ENCODE results near the gene MKNK1. TPM values are rescaled to one million over a fixed set of nuclear protein-coding genes. Genes with fewer than 3 reads are reported as not detected.

The MKNK1 gene
- total and polyA plus RNA-seq, 2 donors (not counting 1 experiment from before 2014, with no cell fraction given) = 51.0 to 73.0 TPM

GRCh38 chr1:46536527-46536926 lies 67.5 kb downstream of the MKNK1 start:
- H3K27me3 Mint-ChIP-seq = peaks cover 47% of the 10 kb centered on the region
- peaks cover 0 to 40% (median 13%) of the 10 kb centered on the region in 4 experiments for H3K27me3 ChIP-seq (replicated peaks in 1 of 4; ENCODE audit: control extremely low read depth in 1 of 4, control insufficient read depth in 3 of 4, insufficient read depth in 4 of 4, low read length in 3 of 4)
- ATAC-seq (ENCODE audit: low read depth) = no peak
- H4K20me1 ChIP-seq (ENCODE audit: control insufficient read depth, insufficient read depth, low read length, poor library complexity, severe bottlenecking) = no peaks in the 10 kb centered on the region
- H3K27ac Mint-ChIP-seq = no peak overlapping the region
- DNase-seq = no peak
- TF ChIP-seq EZH2 (IDR thresholded peaks at IDR 0.05; ENCODE audit: borderline replicate concordance, insufficient read depth, low read depth, low read length, poor library complexity, severe bottlenecking) = no peak
- TF ChIP-seq, protein P1, sequence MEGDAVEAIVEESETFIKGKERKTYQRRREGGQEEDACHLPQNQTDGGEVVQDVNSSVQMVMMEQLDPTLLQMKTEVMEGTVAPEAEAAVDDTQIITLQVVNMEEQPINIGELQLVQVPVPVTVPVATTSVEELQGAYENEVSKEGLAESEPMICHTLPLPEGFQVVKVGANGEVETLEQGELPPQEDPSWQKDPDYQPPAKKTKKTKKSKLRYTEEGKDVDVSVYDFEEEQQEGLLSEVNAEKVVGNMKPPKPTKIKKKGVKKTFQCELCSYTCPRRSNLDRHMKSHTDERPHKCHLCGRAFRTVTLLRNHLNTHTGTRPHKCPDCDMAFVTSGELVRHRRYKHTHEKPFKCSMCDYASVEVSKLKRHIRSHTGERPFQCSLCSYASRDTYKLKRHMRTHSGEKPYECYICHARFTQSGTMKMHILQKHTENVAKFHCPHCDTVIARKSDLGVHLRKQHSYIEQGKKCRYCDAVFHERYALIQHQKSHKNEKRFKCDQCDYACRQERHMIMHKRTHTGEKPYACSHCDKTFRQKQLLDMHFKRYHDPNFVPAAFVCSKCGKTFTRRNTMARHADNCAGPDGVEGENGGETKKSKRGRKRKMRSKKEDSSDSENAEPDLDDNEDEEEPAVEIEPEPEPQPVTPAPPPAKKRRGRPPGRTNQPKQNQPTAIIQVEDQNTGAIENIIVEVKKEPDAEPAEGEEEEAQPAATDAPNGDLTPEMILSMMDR (IDR thresholded peaks at IDR 0.05) = no peak
- H3K4me1 ChIP-seq (ENCODE audit: control insufficient read depth in 2 of 2, insufficient read depth in 2 of 2, low read length in 2 of 2) = peaks cover 0 to 6% of the 10 kb centered on the region in 2 donors
- H3K4me1 Mint-ChIP-seq = peaks cover 3% of the 10 kb centered on the region
- no peak overlapping the region for H3K27ac ChIP-seq (ENCODE audit: low read length in 2 of 2)
- no peak overlapping the region for H3K9ac ChIP-seq (ENCODE audit: low read length)
- no peak overlapping the region for H3K4me2 ChIP-seq (replicated peaks; ENCODE audit: low read depth, low read length, poor library complexity, severe bottlenecking)
- WGBS (ENCODE audit: insufficient coverage) = no CpG with 5 or more reads among the region's 1 CpG
- H2AFZ ChIP-seq (ENCODE audit: insufficient read depth, low read depth, low read length, poor library complexity, severe bottlenecking) = no peak overlapping the region
- H3K9me3 ChIP-seq (ENCODE audit: control extremely low read depth in 1 of 3, control insufficient read depth in 2 of 3, insufficient read depth in 1 of 3, low read length in 2 of 3) = no peaks in the 10 kb centered on the region
- intact Hi-C loops (cut with micrococcal nuclease) = no loop called here
- H3K4me3 Mint-ChIP-seq = no peak overlapping the region
- no peaks in the 10 kb centered on the region for H3K79me2 ChIP-seq (ENCODE audit: control insufficient read depth, insufficient read depth, low read length)
- no peak overlapping the region for H3K4me3 ChIP-seq (ENCODE audit: control extremely low read depth in 1 of 5, extremely low read depth in 1 of 5, insufficient read depth in 1 of 5, low read depth in 2 of 5, low read length in 4 of 5)
- peaks cover 7% of the 10 kb centered on the region for H3K9me3 Mint-ChIP-seq (ENCODE audit: insufficient read depth)
- H3K36me3 ChIP-seq (replicated peaks in 1 of 2; ENCODE audit: control extremely low read depth in 1 of 2, control insufficient read depth in 1 of 2, extremely low read depth in 1 of 2, insufficient read depth in 2 of 2, low read length in 1 of 2) = no peaks in the 10 kb centered on the region
- CTCF ChIA-PET = no interaction called here
- POLR2A ChIA-PET = no interaction called here

DNA sequence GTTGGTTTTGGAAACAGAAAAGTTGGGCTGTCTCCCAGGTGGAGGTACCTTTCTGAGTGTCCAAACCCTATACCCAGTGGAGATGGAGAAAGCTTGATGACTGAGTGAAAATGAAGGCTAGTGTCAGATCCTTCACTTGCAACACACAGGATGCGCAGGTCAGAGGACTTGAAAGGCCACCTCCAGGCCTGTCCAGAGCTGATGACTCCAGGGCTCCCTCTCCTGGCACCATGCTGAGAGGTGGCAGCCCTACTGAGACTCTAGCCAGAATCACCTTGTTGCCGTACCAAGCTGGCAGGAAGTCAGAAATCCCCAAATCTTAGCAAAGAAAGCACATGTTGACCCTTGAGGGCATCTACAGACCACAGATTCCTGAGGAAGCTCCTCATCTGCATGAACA lies 69.0 kb downstream of the MKNK1 start:
- TF ChIP-seq, protein P1 (IDR thresholded peaks at IDR 0.05) = peak; percentile 17
- no peak for TF ChIP-seq EZH2 (IDR thresholded peaks at IDR 0.05; ENCODE audit: borderline replicate concordance, insufficient read depth, low read depth, low read length, poor library complexity, severe bottlenecking)
- H3K27me3 Mint-ChIP-seq = peaks cover 50% of the 10 kb centered on the region
- H3K4me3 Mint-ChIP-seq = no peak overlapping the region
- H3K4me1 Mint-ChIP-seq = peaks cover 3% of the 10 kb centered on the region
- H3K27ac Mint-ChIP-seq = no peak overlapping the region
- H3K27me3 ChIP-seq (replicated peaks in 1 of 4; ENCODE audit: control extremely low read depth in 1 of 4, control insufficient read depth in 3 of 4, insufficient read depth in 4 of 4, low read length in 3 of 4) = peaks cover 0 to 45% (median 13%) of the 10 kb centered on the region in 4 experiments
- H3K4me3 ChIP-seq (ENCODE audit: control extremely low read depth in 1 of 5, extremely low read depth in 1 of 5, insufficient read depth in 1 of 5, low read depth in 2 of 5, low read length in 4 of 5) = no peak overlapping the region
- intact Hi-C loops (cut with micrococcal nuclease) = no loop called here
- POLR2A ChIA-PET = no interaction called here
- no peak overlapping the region for H3K4me2 ChIP-seq (replicated peaks; ENCODE audit: low read depth, low read length, poor library complexity, severe bottlenecking)
- no peaks in the 10 kb centered on the region for H3K79me2 ChIP-seq (ENCODE audit: control insufficient read depth, insufficient read depth, low read length)
- H3K9ac ChIP-seq (ENCODE audit: low read length) = no peak overlapping the region
- ATAC-seq (ENCODE audit: low read depth) (no peak), DNase-seq (no peak)
- 62% methylated on average over 2 of the region's 2 CpGs for whole genome bisulfite sequencing (ENCODE audit: insufficient coverage)
- peaks cover 0 to 6% of the 10 kb centered on the region in 2 donors for H3K4me1 ChIP-seq (ENCODE audit: control insufficient read depth in 2 of 2, insufficient read depth in 2 of 2, low read length in 2 of 2)
- no peak overlapping the region for H2AFZ ChIP-seq (ENCODE audit: insufficient read depth, low read depth, low read length, poor library complexity, severe bottlenecking)
- H3K9me3 ChIP-seq (ENCODE audit: control extremely low read depth in 1 of 3, control insufficient read depth in 2 of 3, insufficient read depth in 1 of 3, low read length in 2 of 3) = no peaks in the 10 kb centered on the region
- no peak overlapping the region for H3K27ac ChIP-seq (ENCODE audit: low read length in 2 of 2)
- H4K20me1 ChIP-seq (ENCODE audit: control insufficient read depth, insufficient read depth, low read length, poor library complexity, severe bottlenecking) = no peaks in the 10 kb centered on the region
- peaks cover 7% of the 10 kb centered on the region for H3K9me3 Mint-ChIP-seq (ENCODE audit: insufficient read depth)
- CTCF ChIA-PET = interaction anchor here (1.0 to 1.9 kb wide), 4 partner anchors 9 to 190 kb away, joined by 3 to 6 read pairs (median 4); no protein-coding TSS in a partner anchor
- H3K36me3 ChIP-seq (replicated peaks in 1 of 2; ENCODE audit: control extremely low read depth in 1 of 2, control insufficient read depth in 1 of 2, extremely low read depth in 1 of 2, insufficient read depth in 2 of 2, low read length in 1 of 2) = no peaks in the 10 kb centered on the region
